GM12878 (cell line): ENCODE measurements around the gene THBD. TPM values are rescaled to one million over a fixed set of nuclear protein-coding genes. Genes with fewer than 3 reads are reported as not detected.

ENCODE experiments used
- ATAC-seq: fragments of 200-7000 bp; cut with Tn5 transposase; 3 replicates; pipeline ENCODE4 v1.9.1; 2020; ENCODE audit warnings: mild to moderate bottlenecking, moderate library complexity
- BruUV-seq: library from RNA; stranded (reverse); fragments of 400-500 nt; replicated peaks from 2 replicates; lab custom pipeline; 2021; lab: Mats Ljungman, UMichigan
- CTCF ChIA-PET: fragments of 300-600 bp; sonication (Branson Sonifier 250); formaldehyde crosslinking; extraction: SDS; loops from one replicate; lab custom pipeline; 2021; ENCODE audit warnings: inconsistent platforms; lab: Yijun Ruan, JAX
- POLR2A ChIA-PET: fragments of 350-600 bp; formaldehyde crosslinking; extraction: SDS; loops from one replicate; lab custom pipeline; 2021; ENCODE audit warnings: inconsistent platforms; lab: Charles Lee
- RAD21 ChIA-PET: fragments of 300-600 bp; sonication (Branson Sonifier 250); formaldehyde crosslinking; loops from one replicate; lab custom pipeline; 2023; ENCODE audit warnings: antibody characterized with exemption; ENCODE audit not compliant: unreplicated experiment; lab: Charles Lee
- SMC1A ChIA-PET: fragments of 300-600 bp; sonication (Branson Sonifier 250); formaldehyde crosslinking; loops from one replicate; lab custom pipeline; 2023; ENCODE audit not compliant: unreplicated experiment, uncharacterized antibody; lab: Charles Lee
- DNase-seq: peaks from one replicate; pipeline ENCODE4 v3.0.0-alpha.2; 2011; ENCODE audit warnings: low read depth, low spot score
- FAIRE-seq: peaks from 3 replicates; lab custom pipeline; 2011; peaks lifted over from hg19 to GRCh38; lab: Jason Lieb, UNC
- H2AFZ ChIP-seq: 2 replicates; pipeline ENCODE4 v1.6.0; 2011; ENCODE audit warnings: low read depth, low read length, control low read depth; ENCODE audit not compliant: control insufficient read depth
- H3K27ac ChIP-seq: 2 replicates; pipeline ENCODE4 v1.5.1; 2011; ENCODE audit warnings: control low read depth; ENCODE audit not compliant: control insufficient read depth, insufficient read depth
- H3K27me3 ChIP-seq, 2 experiments: replicated peaks in 1 of 2; 2 replicates each; pipeline versions ENCODE4 v1.6.0 to v1.6.1; 2011; ENCODE audit warnings: low read length in 1 of 2; ENCODE audit not compliant: control insufficient read depth in 2 of 2, insufficient read depth in 2 of 2
- H3K36me3 ChIP-seq, 2 experiments: 2 replicates each; pipeline ENCODE4 v1.5.1; 2011; ENCODE audit warnings: low read length in 1 of 2; ENCODE audit not compliant: control insufficient read depth in 2 of 2, insufficient read depth in 2 of 2
- H3K4me1 ChIP-seq: 2 replicates; pipeline ENCODE4 v1.6.1; 2011; ENCODE audit warnings: mild to moderate bottlenecking, low read length, moderate library complexity, mixed read lengths; ENCODE audit not compliant: control insufficient read depth, insufficient read depth
- H3K4me2 ChIP-seq: 2 replicates; pipeline ENCODE4 v1.6.0; 2011; ENCODE audit warnings: control low read depth; ENCODE audit not compliant: control insufficient read depth, insufficient read depth
- H3K4me3 ChIP-seq: fragments of 200-600 bp; sonication (generic); 2 replicates; pipeline ENCODE4 v1.5.1; 2016
- H3K79me2 ChIP-seq: 2 replicates; pipeline ENCODE4 v1.6.0; 2011; ENCODE audit warnings: low read length; ENCODE audit not compliant: control insufficient read depth, insufficient read depth
- H3K9ac ChIP-seq: 2 replicates; pipeline ENCODE4 v1.8.0; 2011; ENCODE audit warnings: low read length, control low read depth, mixed read lengths; ENCODE audit not compliant: control insufficient read depth, insufficient read depth
- H3K9me3 ChIP-seq: replicated peaks from 3 replicates; pipeline ENCODE4 v1.5.1; 2011; ENCODE audit warnings: mild to moderate bottlenecking, low read length; ENCODE audit not compliant: control insufficient read depth, insufficient read depth
- H4K20me1 ChIP-seq: 2 replicates; pipeline ENCODE4 v1.6.0; 2011; ENCODE audit not compliant: control insufficient read depth, insufficient read depth
- GABPA ChIP-seq: IDR thresholded peaks from 2 replicates; pipeline ENCODE4 v1.6.1; 2014; ENCODE audit warnings: antibody characterized with exemption, low read depth, mild to moderate bottlenecking, inconsistent platforms
- NRF1 ChIP-seq: conservative IDR thresholded peaks from 2 replicates; pipeline ENCODE4 v1.6.1; 2011; ENCODE audit warnings: mild to moderate bottlenecking, low read depth, low read length, improper control_type of control experiment
- SPI1 ChIP-seq: IDR thresholded peaks from 2 replicates; pipeline ENCODE4 v1.6.1; 2011; ENCODE audit warnings: low read depth, mild to moderate bottlenecking, low read length, moderate library complexity, borderline replicate concordance; ENCODE audit not compliant: insufficient read depth
- ZNF274 ChIP-seq: IDR thresholded peaks from one replicate; pipeline ENCODE4 v1.8.0; 2011; ENCODE audit not compliant: insufficient read length, insufficient read depth
- WGBS: methylation state at CpG from one replicate; pipeline ENCODE4 v1.1.6; 2016; ENCODE audit warnings: low lambda C conversion rate; ENCODE audit not compliant: insufficient replicate concordance, insufficient coverage; ENCODE audit errors: missing lambda C conversion rate; 5-methylcytosine and 5-hydroxymethylcytosine counted together
- in situ Hi-C: fragments of 300-500 bp; cut with MboI; formaldehyde crosslinking; loops from 9 replicates; pipeline ENCODE4 v1.14.3; 2018; ENCODE audit warnings: mixed read lengths
- intact Hi-C: fragments of 100-400 bp; cut with micrococcal nuclease; formaldehyde crosslinking; loops from one replicate; pipeline ENCODE4 v1.14.2; 2022; ENCODE audit not compliant: unreplicated experiment
- polyA plus RNA-seq, 11 experiments: library from polyadenylated mRNA; depleted of rRNA in 4 of 11; unstranded in 6 of 11; stranded (reverse) in 5 of 11; fragments of >200 nt; fragmentation: Nextera tagmentation in 4 of 11; fragmentation: Illumina TruSeq in 1 of 11; extraction: Ambion mirVana in 4 of 11; extraction: Trizol in 1 of 11; gene quantifications; 1 replicate in 1 of 11; 2 replicates in 10 of 11; pipeline versions ENCODE4 v1.2.1 to v1.2.3, GENCODE V29; 2011 to 2016; ENCODE audit warnings: inconsistent platforms in 2 of 11, missing spikeins in 2 of 11, low read depth in 1 of 11
- total RNA-seq, 4 experiments: library from RNA; depleted of rRNA in 3 of 4; stranded (reverse); fragments of >200 nt in 3 of 4; fragmentation: Illumina TruSeq in 1 of 4; extraction: Trizol in 1 of 4; gene quantifications; 2 replicates each; pipeline versions ENCODE4 v1.2.1 to v1.2.3, GENCODE V29; 2013 to 2021
- TF ChIP-seq, protein P1 (sequence below): fragments of 450-650 bp; IDR thresholded peaks from 2 replicates; pipeline ENCODE4 v1.6.1; 2017; ENCODE audit warnings: borderline replicate concordance

The THBD gene
- total and polyA plus RNA-seq, 10 of the 15 experiments (the other 5 are each of a cell fraction or from before 2014, with no cell fraction given) = not detected

DNA sequence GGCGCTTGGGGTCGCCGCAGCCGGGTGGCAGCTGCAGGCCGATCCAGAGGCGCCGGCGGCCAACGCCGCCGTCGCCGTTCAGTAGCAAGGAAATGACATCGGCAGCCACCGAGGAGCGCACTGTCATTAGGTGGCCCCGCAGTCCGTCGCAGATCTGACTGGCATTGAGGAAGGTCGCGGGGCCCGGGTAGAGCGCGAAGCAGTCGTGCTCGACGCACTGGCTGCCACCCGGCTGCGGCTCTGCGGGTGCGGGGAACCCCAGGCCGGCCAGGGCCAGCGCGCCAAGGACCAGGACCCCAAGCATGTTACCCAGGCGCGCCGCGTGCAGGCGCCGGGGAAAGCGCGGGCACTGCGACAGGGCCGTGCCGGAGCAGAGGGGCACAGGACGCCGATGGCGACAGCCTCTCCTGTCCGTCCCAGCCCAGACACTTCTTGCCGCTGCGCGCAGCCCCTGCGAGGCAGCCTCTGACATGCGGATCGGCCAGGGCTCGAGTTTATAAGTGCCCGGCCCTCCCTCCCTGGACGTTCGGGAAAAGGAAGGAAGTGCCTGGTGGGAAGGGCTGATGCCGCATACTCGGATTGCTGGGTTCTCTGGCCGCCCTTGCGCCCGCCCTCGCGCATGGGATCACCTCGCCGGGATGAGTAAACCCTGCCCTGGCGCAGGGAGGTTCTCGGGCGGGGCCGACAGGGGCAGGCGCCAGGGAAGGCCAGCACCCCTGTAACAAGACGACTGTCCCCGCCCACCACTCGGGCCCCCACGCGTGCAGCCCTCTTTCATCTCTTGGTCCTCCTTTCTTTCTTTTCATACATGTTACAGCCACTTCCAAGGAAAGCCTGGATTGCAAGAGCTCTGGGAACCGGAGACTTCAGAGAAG lies at the start of gene THBD (continued):
- no peak for TF ChIP-seq NRF1
- TF ChIP-seq, protein P1, sequence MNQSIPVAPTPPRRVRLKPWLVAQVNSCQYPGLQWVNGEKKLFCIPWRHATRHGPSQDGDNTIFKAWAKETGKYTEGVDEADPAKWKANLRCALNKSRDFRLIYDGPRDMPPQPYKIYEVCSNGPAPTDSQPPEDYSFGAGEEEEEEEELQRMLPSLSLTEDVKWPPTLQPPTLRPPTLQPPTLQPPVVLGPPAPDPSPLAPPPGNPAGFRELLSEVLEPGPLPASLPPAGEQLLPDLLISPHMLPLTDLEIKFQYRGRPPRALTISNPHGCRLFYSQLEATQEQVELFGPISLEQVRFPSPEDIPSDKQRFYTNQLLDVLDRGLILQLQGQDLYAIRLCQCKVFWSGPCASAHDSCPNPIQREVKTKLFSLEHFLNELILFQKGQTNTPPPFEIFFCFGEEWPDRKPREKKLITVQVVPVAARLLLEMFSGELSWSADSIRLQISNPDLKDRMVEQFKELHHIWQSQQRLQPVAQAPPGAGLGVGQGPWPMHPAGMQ = no peak

DNA sequence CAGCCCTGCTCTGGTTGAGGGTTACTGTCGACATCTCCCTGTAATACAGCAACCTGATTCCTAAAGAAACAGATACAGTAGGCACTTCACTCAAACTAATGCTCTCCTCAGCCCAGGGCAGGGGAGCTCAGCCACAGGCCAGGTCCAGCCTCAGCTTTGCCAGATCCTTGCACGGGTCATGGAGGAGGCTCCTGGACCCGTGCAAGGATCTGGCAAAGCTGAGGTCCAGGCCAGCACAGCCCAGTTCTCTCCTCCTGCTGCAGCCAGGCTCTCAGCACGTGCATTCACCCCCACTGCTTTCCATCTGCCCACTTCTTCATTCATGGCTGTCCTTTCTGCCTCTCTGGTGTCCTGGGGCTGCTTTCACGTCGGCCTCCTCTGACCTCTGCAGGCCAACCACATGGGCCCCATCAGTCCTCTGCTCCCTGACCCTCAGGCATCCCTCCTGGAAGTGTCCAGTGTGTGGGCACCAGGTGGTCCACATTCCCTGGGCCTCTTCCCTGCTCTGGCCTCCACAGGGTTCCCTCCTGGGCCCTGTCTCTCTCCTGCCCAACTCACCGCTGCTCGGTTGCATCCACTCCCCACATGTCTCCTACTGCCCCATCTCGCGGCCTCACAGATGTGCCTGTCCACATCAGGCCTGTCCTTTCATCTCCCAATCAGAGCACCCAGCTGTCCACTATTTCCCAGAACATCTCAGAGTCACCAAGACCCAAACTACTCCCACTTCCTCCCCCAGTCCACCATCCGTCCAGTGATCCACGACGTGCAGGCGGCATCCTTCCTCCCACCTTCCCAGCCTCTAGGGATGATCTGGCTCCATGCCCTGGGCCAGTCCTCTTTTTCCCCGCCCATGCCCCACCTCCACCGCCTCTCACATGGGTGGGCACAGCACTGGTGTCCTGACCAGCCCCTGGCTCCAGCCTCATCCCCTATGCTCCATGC lies 48.4 kb upstream of the THBD start:
- no peak for ATAC-seq
- no peaks in the 10 kb centered on the region for H3K36me3 ChIP-seq
- SMC1A ChIA-PET = interaction anchor here (1.3 to 4.3 kb wide), 3 partner anchors 11 to 51 kb away, joined by 3 to 52 read pairs (median 3); no protein-coding TSS in a partner anchor
- in situ Hi-C loops = no loop called here
- no peak overlapping the region for H2AFZ ChIP-seq
- FAIRE-seq = no peak
- no peaks in the 10 kb centered on the region for H3K9me3 ChIP-seq
- RAD21 ChIA-PET = interaction anchor here (3.2 kb wide), 1 partner anchor 19 kb away, joined by 20 read pairs; no protein-coding TSS in a partner anchor
- H4K20me1 ChIP-seq = no peaks in the 10 kb centered on the region
- H3K4me3 ChIP-seq = no peak overlapping the region
- no peaks in the 10 kb centered on the region for H3K4me1 ChIP-seq
- BruUV-seq = no TSS peak
- TF ChIP-seq ZNF274 (no peak), SPI1 (peak; percentile 42; the same call in 1 of the 2 replicates), GABPA (no peak)
- no peaks in the 10 kb centered on the region for H3K79me2 ChIP-seq
- H3K4me2 ChIP-seq = no peak overlapping the region
- POLR2A ChIA-PET = no interaction called here
- H3K27me3 ChIP-seq = peaks cover 0 to 6% of the 10 kb centered on the region in 2 experiments; a peak in 1 of 4 replicates
- CTCF ChIA-PET = no interaction called here
- intact Hi-C loops = no loop called here
- H3K9ac ChIP-seq = no peak overlapping the region
- H3K27ac ChIP-seq = no peak overlapping the region
- 24% methylated on average over 15 of the region's 16 CpGs for WGBS
- DNase-seq = no peak
